ENCODE measurements around the gene TMEM72. TPM values are rescaled to one million over a fixed set of nuclear protein-coding genes. Genes with fewer than 3 reads are reported as not detected.
A peak's percentile ranks its signal among the peaks of the same experiment; 100 is the strongest.

Gene TMEM72
- total RNA-seq: 10 to 100 TPM; 14.5 to 17.6 TPM

- intact Hi-C loops (cut with DNase I): no loop called here
- Histone ChIP-seq H3K27me3 (no peaks in the 10 kb centered on the region), H3K9ac (ENCODE audit: low read depth in 2 of 2, low read length in 2 of 2) (peak within 1 kb of the TSS in 1 of 2 donors; percentile 61), H3K4me1 (peaks cover 5% of the 10 kb centered on the region), H3K27ac (peak within 1 kb of the TSS; percentile 61), H3K4me3 (peak within 1 kb of the TSS; percentile 1), H3K9me3 (no peaks in the 10 kb centered on the region), H3K36me3 (no peaks in the 10 kb centered on the region)
- TF ChIP-seq CTCF (IDR thresholded peaks at IDR 0.05): no peak
- DNase-seq: peak; percentile 80
Observed at GRCh38 chr10:44911081-44911540, at the start of gene TMEM72. TSS of gene TMEM72 (plus strand) at chr10:44911337. CDS start at chr10:44911513, 176 bp downstream.

- TF ChIP-seq CTCF (IDR thresholded peaks at IDR 0.05): no peak
- no peak for DNase-seq
- Histone ChIP-seq H3K27ac (no peak overlapping the region), H3K9ac (ENCODE audit: low read depth in 2 of 2, low read length in 2 of 2) (no peak overlapping the region), H3K9me3 (no peaks in the 10 kb centered on the region), H3K27me3 (no peaks in the 10 kb centered on the region), H3K36me3 (no peaks in the 10 kb centered on the region), H3K4me3 (no peak overlapping the region), H3K4me1 (peaks cover 2% of the 10 kb centered on the region)
- intact Hi-C loops (cut with DNase I): loop anchor here (5.0 kb wide), 1 partner anchor 1190 kb away; no protein-coding TSS in a partner anchor
Observed at GRCh38 chr10:44862006-44862751, 49.0 kb upstream of the TMEM72 start.

GRCh38 chr10:44862924-44863323, 48.2 kb upstream of the TMEM72 start:
- Histone ChIP-seq H3K36me3 (no peaks in the 10 kb centered on the region), H3K4me3 (no peak overlapping the region), H3K9me3 (no peaks in the 10 kb centered on the region), H3K4me1 (peaks cover 2% of the 10 kb centered on the region), H3K27me3 (no peaks in the 10 kb centered on the region), H3K27ac (no peak overlapping the region), H3K9ac (ENCODE audit: low read depth in 2 of 2, low read length in 2 of 2) (no peak overlapping the region)
- intact Hi-C loops (cut with DNase I): loop anchor here (5.0 kb wide), 1 partner anchor 1191 kb away; no protein-coding TSS in a partner anchor
- no peak for TF ChIP-seq CTCF (IDR thresholded peaks at IDR 0.05)
- DNase-seq: no peak

GRCh38 chr10:44863344-44864047, 47.6 kb upstream of the TMEM72 start:
- Histone ChIP-seq H3K27ac (no peak overlapping the region), H3K36me3 (no peaks in the 10 kb centered on the region), H3K9ac (ENCODE audit: low read depth in 2 of 2, low read length in 2 of 2) (no peak overlapping the region), H3K9me3 (no peaks in the 10 kb centered on the region), H3K4me1 (peaks cover 2% of the 10 kb centered on the region), H3K27me3 (no peaks in the 10 kb centered on the region), H3K4me3 (no peak overlapping the region)
- intact Hi-C loops (cut with DNase I): loop anchor here (5.0 kb wide), 1 partner anchor 1191 kb away; no protein-coding TSS in a partner anchor
- DNase-seq: no peak
- TF ChIP-seq CTCF (IDR thresholded peaks at IDR 0.05): no peak

- Histone ChIP-seq H3K4me1 (peaks cover 2% of the 10 kb centered on the region), H3K27ac (no peak overlapping the region), H3K9me3 (no peaks in the 10 kb centered on the region), H3K36me3 (no peaks in the 10 kb centered on the region), H3K4me3 (peak overlapping the region; percentile 35), H3K27me3 (no peaks in the 10 kb centered on the region), H3K9ac (ENCODE audit: low read depth in 2 of 2, low read length in 2 of 2) (peak overlapping the region in 1 of 2 donors; percentile 53)
- DNase-seq: peak; percentile 41
- TF ChIP-seq CTCF (IDR thresholded peaks at IDR 0.05): no peak
- intact Hi-C loops (cut with DNase I): loop anchor here (5.0 kb wide), 1 partner anchor 1192 kb away; no protein-coding TSS in a partner anchor
Observed at GRCh38 chr10:44864051-44864450, 47.1 kb upstream of the TMEM72 start.
